PC-9 (cell line): ENCODE measurements around the gene RPS6KA3.

ENCODE experiments used
- EZH2 ChIP-seq: fragments of 200-600 bp; sonication (generic); IDR thresholded peaks from 2 replicates; pipeline ENCODE4 v1.8.0; 2017; ENCODE audit warnings: antibody characterized with exemption, low read depth
- TF ChIP-seq, protein P1 (sequence below): fragments of 200-600 bp; sonication (generic); conservative IDR thresholded peaks from 2 replicates; pipeline ENCODE4 v1.6.1; 2017; ENCODE audit warnings: mixed run types, antibody characterized with exemption, mild to moderate bottlenecking, moderate library complexity

DNA sequence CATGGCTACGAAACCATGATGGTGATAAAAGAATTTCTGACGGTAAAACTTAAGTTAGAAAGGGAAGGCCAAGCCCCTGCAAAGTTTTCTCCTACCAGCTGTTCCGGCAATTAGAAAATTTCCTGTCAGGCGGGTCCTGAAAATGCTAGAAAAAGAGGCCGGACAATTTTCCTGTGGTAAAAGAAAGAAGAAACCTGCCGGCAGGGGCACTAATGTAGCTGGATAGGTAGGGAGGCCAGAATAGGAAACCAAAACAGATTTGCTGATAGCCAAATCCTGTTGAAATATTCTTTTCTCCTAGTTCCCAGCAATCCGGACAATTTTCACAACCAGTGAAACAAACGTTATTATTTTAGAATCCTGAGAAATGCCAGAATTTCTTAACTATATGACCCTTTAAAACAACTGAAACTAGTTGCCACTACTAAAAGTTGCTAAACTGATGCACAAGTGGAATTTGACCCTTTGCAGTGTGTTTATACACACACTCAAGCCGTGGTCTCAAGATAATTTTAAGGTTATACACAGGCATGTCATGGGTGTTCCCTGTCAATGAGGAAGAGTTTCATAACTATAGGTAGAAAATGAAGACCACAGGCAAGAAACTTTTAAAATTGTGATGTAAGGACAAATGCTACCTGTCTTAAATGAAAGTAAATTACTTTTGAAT lies 47.7 kb downstream of the RPS6KA3 start:
- TF ChIP-seq, protein P1, sequence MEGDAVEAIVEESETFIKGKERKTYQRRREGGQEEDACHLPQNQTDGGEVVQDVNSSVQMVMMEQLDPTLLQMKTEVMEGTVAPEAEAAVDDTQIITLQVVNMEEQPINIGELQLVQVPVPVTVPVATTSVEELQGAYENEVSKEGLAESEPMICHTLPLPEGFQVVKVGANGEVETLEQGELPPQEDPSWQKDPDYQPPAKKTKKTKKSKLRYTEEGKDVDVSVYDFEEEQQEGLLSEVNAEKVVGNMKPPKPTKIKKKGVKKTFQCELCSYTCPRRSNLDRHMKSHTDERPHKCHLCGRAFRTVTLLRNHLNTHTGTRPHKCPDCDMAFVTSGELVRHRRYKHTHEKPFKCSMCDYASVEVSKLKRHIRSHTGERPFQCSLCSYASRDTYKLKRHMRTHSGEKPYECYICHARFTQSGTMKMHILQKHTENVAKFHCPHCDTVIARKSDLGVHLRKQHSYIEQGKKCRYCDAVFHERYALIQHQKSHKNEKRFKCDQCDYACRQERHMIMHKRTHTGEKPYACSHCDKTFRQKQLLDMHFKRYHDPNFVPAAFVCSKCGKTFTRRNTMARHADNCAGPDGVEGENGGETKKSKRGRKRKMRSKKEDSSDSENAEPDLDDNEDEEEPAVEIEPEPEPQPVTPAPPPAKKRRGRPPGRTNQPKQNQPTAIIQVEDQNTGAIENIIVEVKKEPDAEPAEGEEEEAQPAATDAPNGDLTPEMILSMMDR = no peak
- no peak for TF ChIP-seq EZH2
